HFF-Myc (cell line): ENCODE data around the gene CHMP6.
"Not testable (repeated sequence)": the region's sequence is repeated elsewhere in the genome, so short reads cannot be mapped to it uniquely, and the experiment has no call there.

Experiments used
- DNase-seq: peaks from one replicate; pipeline ENCODE4 v3.0.0-alpha.2; 2011; ENCODE audit warnings: low read depth; ENCODE audit errors: extremely low read depth
- H3K4me3 ChIP-seq: replicated peaks from 2 replicates; pipeline ENCODE4 v1.5.1; 2011; ENCODE audit warnings: low read depth, mild to moderate bottlenecking, control low read depth, low read length
- CTCF ChIP-seq: IDR thresholded peaks from 2 replicates; pipeline ENCODE4 v1.5.1; 2012; ENCODE audit warnings: mild to moderate bottlenecking, low read depth, low read length, control low read depth; ENCODE audit errors: missing control alignments

Gene CHMP6

DNA sequence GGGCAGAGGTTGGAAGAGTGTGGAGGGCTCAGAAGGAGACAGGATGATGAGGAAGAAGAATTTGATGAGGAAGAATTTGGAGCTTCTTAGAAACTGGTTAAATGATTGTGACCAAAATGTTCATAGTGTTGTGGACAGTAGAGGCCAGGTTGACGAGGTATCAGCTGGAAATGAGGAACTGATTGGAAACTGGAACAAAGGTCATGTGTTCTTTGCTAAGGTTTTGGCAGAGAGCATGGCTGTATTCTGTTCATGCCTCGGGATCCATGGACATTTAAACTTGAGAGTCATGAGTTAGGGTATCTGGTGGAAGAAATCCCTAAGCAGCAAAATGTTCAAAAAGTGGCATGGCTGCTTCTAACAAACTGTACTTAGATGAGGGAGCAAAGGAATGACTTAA, 19.3 kb downstream of the CHMP6 start:
- H3K4me3 ChIP-seq = no peak overlapping the region
- TF ChIP-seq CTCF = no peak
- no peak for DNase-seq

GRCh38 chr17:81011951-81012350, 20.3 kb downstream of the CHMP6 start:
- DNase-seq = no peak
- no peak for TF ChIP-seq CTCF
- H3K4me3 ChIP-seq = no peak overlapping the region

DNA sequence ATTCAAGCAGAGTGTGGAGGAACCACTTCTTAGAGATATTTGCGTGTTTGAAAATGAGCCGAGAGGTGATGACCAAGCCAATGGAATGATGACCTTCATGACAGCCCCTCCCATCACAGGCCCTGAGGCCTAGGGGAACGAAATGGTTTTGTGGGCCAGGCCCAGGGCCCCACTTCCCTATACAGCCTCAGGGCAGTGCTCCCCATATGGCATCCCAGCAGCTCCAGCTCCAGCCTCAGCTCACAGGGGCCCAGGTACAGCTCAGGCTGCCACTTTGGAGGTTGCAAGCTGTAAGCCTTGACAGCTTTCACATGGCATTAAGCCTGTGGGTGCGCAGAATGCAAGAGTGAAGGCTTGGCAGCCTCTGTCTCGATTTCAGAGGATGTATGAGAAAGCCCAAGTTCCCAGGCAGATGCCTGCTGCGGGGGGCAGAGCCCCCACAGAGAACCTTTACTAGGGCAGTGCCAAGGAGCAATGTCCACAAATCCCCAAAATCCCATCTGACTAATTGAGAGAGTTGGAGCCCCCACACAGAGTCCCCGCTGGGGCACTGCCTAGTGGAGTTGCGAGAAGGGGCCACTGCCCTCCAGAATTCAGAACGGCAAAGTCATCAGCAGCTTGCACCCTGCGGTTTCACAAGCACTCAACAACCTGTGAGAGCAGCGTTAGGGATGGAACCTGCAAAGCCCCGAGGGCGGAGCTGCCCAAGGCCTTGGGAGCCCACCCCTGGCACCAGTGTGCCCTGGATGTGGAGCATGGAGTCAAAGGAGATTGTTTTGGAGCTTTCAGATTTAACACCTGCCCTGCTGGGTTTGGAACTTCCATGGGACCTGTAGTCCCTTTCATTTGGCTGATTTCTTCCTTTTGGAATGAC, 21.2 kb downstream of the CHMP6 start:
- no peak overlapping the region for H3K4me3 ChIP-seq

GRCh38 chr17:81013642-81014041, 22.0 kb downstream of the CHMP6 start:
- no peak for TF ChIP-seq CTCF
- H3K4me3 ChIP-seq = no peak overlapping the region
- DNase-seq = no peak

More for the DNA sequence above, 21.2 kb downstream of the CHMP6 start:
- TF ChIP-seq CTCF = no peak
- no peak for DNase-seq

GRCh38 chr17:81015136-81015535, 23.5 kb downstream of the CHMP6 start:
- DNase-seq = no peak
- TF ChIP-seq CTCF = no peak
- no peak overlapping the region for H3K4me3 ChIP-seq

GRCh38 chr17:81016575-81016974, 24.9 kb downstream of the CHMP6 start:
- no peak for TF ChIP-seq CTCF
- no peak for DNase-seq
- no peak overlapping the region for H3K4me3 ChIP-seq

- not testable (repeated sequence) for DNase-seq, H3K4me3 ChIP-seq
Observed at GRCh38 chr17:81017330-81017729, 25.7 kb downstream of the CHMP6 start.
